ENCODE results near the gene PI16. TPM values are rescaled to one million over a fixed set of nuclear protein-coding genes. Genes with fewer than 3 reads are reported as not detected.

PI16 gene
- total RNA-seq, 1 donor, result 1.8 TPM

DNA sequence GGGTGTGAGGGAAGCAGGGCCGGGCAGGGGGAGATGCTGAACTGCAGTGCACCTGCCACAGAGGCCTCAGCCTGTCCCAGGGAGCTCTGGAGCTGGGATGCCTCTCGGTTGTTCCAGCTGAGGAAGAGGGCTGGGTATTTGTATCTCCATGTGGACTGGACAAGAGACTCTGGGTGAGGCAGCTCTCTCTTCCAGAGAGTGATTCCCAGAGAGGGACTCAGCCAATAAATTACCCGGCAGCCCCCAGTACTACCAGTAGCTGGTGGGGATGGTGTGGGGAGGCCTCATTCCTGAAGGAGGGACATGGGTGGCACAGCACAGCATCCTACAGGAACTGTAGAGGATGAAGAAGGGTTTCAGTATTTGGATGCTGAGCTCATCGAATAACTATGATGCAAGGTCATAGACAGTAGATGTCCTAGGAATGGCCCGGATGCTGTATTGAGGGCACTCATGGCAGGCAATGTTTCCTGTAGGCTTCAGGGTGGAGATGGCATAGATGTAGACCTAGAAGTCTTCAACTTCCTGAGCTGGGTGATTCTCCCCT is 52.3 kb downstream of the PI16 start:
- Histone ChIP-seq H3K4me3 (ENCODE audit: insufficient read depth, low read length) (no peak overlapping the region), H4K20me1 (ENCODE audit: insufficient read depth, low read length) (no peaks in the 10 kb centered on the region), H3K27ac (ENCODE audit: low read depth, low read length) (no peak overlapping the region), H3K4me2 (ENCODE audit: insufficient read depth, low read length) (no peak overlapping the region), H3K27me3 (ENCODE audit: insufficient read depth, low read length) (no peaks in the 10 kb centered on the region), H3K4me1 (ENCODE audit: insufficient read depth, low read length) (peaks cover 11% of the 10 kb centered on the region), H3K79me2 (ENCODE audit: insufficient read depth, low read length) (no peaks in the 10 kb centered on the region), H3K9me3 (ENCODE audit: low read depth, low read length) (no peaks in the 10 kb centered on the region), H3K36me3 (ENCODE audit: insufficient read depth, low read length) (no peaks in the 10 kb centered on the region), H2AFZ (ENCODE audit: low read length) (no peak overlapping the region)
- no peak for TF ChIP-seq CTCF (IDR thresholded peaks at IDR 0.05; ENCODE audit: extremely low read depth, low read depth, low read length)
- peak; percentile 95 for DNase-seq (ENCODE audit: insufficient read length, low spot score, missing footprints)

DNA sequence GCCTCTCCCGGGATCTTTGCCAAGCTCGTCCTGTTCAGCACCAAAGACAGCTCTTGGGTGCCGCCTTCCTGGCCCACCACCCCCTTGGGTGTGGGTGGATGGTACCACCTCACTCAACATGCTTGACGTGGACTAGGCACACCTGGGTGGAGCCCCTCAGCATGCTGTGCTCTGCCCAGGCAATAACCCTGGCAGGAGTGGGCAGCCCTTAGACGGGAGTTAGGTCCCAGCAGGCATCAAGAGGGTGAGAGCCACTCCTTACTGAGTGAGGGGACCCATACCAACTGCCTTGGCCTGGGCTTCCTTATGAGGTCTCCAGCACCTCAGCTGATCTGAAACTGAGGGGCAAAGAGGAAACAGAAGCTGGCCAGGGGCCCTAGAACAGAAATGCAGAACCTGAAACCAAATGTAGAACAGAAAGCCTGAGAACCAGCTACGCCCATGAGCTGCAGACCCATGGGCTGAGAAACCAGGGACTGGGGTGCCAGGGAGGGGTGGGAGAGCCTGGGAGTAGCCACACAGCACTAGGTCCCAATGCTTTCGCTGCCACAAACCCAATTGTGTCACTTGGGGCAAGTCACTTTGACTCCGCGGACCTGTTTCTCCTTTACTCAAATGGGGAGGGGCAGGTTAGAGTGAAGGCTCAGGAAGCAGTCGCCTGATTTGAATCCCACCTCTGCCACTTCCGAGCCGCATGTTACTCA is 53.0 kb downstream of the PI16 start:
- Histone ChIP-seq H4K20me1 (ENCODE audit: insufficient read depth, low read length) (no peaks in the 10 kb centered on the region), H3K27ac (ENCODE audit: low read depth, low read length) (no peak overlapping the region), H3K36me3 (ENCODE audit: insufficient read depth, low read length) (no peaks in the 10 kb centered on the region), H3K4me1 (ENCODE audit: insufficient read depth, low read length) (peaks cover 13% of the 10 kb centered on the region), H2AFZ (ENCODE audit: low read length) (no peak overlapping the region), H3K27me3 (ENCODE audit: insufficient read depth, low read length) (no peaks in the 10 kb centered on the region), H3K9me3 (ENCODE audit: low read depth, low read length) (no peaks in the 10 kb centered on the region), H3K79me2 (ENCODE audit: insufficient read depth, low read length) (no peaks in the 10 kb centered on the region), H3K4me2 (ENCODE audit: insufficient read depth, low read length) (no peak overlapping the region), H3K4me3 (ENCODE audit: insufficient read depth, low read length) (no peak overlapping the region)
- TF ChIP-seq CTCF (IDR thresholded peaks at IDR 0.05; ENCODE audit: extremely low read depth, low read depth, low read length), result no peak
- peak; percentile 90 for DNase-seq (ENCODE audit: insufficient read length, low spot score, missing footprints)

GRCh38 chr6:37008484-37009465 is 54.2 kb downstream of the PI16 start:
- TF ChIP-seq CTCF (IDR thresholded peaks at IDR 0.05; ENCODE audit: extremely low read depth, low read depth, low read length), result no peak
- H3K79me2 ChIP-seq (ENCODE audit: insufficient read depth, low read length), result no peaks in the 10 kb centered on the region

More at GRCh38 chr6:37008484-37009465, 54.2 kb downstream of the PI16 start:
- Histone ChIP-seq H3K36me3 (ENCODE audit: insufficient read depth, low read length) (no peaks in the 10 kb centered on the region), H3K27me3 (ENCODE audit: insufficient read depth, low read length) (no peaks in the 10 kb centered on the region), H3K4me2 (ENCODE audit: insufficient read depth, low read length) (no peak overlapping the region), H3K4me3 (ENCODE audit: insufficient read depth, low read length) (no peak overlapping the region), H4K20me1 (ENCODE audit: insufficient read depth, low read length) (no peaks in the 10 kb centered on the region), H3K9me3 (ENCODE audit: low read depth, low read length) (no peaks in the 10 kb centered on the region), H2AFZ (ENCODE audit: low read length) (no peak overlapping the region), H3K4me1 (ENCODE audit: insufficient read depth, low read length) (peaks cover 13% of the 10 kb centered on the region), H3K27ac (ENCODE audit: low read depth, low read length) (no peak overlapping the region)
- no peak for DNase-seq (ENCODE audit: insufficient read length, low spot score, missing footprints)

Measured in osteoblast (primary cell).